Smooth muscle cell (in vitro differentiated cells): ENCODE data around the gene C1orf159. TPM values are rescaled to one million over a fixed set of nuclear protein-coding genes. Genes with fewer than 3 reads are reported as not detected.
A peak's percentile ranks its signal among the peaks of the same experiment; 100 is the strongest.

ENCODE experiments used
- DNase-seq: peaks from one replicate; lab custom pipeline; 2025; ENCODE audit not compliant: unreplicated experiment; lab: John Stamatoyannopoulos, UW
- H2AFZ ChIP-seq: fragments of 200-600 bp; sonication (generic); 2 replicates; pipeline ENCODE4 v1.6.0; 2016; ENCODE audit warnings: antibody characterized with exemption, low read depth, mild to moderate bottlenecking
- H3F3A ChIP-seq: fragments of 200-600 bp; sonication (generic); 2 replicates; pipeline ENCODE4 v1.6.0; 2017; ENCODE audit warnings: antibody characterized with exemption, low read depth
- H3K27ac ChIP-seq: fragments of 200-600 bp; sonication (generic); 2 replicates; pipeline ENCODE4 v1.5.1; 2016; ENCODE audit warnings: low read depth, mild to moderate bottlenecking
- H3K27me3 ChIP-seq: fragments of 200-600 bp; sonication (generic); 2 replicates; pipeline ENCODE4 v1.6.1; 2016; ENCODE audit warnings: low read depth, mild to moderate bottlenecking
- H3K36me3 ChIP-seq: fragments of 200-600 bp; sonication (generic); 2 replicates; pipeline ENCODE4 v1.5.1; 2016; ENCODE audit warnings: low read depth
- H3K4me1 ChIP-seq: fragments of 200-600 bp; sonication (generic); 2 replicates; pipeline ENCODE4 v1.5.1; 2016; ENCODE audit warnings: low read depth
- H3K4me2 ChIP-seq: fragments of 200-600 bp; sonication (generic); 2 replicates; pipeline ENCODE4 v1.6.0; 2016; ENCODE audit warnings: mild to moderate bottlenecking
- H3K4me3 ChIP-seq: fragments of 200-600 bp; sonication (generic); 2 replicates; pipeline ENCODE4 v1.5.1; 2016; ENCODE audit warnings: mild to moderate bottlenecking
- H3K79me2 ChIP-seq: fragments of 200-600 bp; sonication (generic); 2 replicates; pipeline ENCODE4 v1.6.0; 2016; ENCODE audit warnings: low read depth, mild to moderate bottlenecking
- H3K9ac ChIP-seq: fragments of 200-600 bp; sonication (generic); 2 replicates; pipeline ENCODE4 v1.6.0; 2016; ENCODE audit warnings: low read depth
- H3K9me3 ChIP-seq: fragments of 200-600 bp; sonication (generic); replicated peaks from 2 replicates; pipeline ENCODE4 v1.5.1; 2016; ENCODE audit warnings: low read depth
- H4K20me1 ChIP-seq: fragments of 200-600 bp; sonication (generic); 2 replicates; pipeline ENCODE4 v1.6.0; 2016; ENCODE audit warnings: low read depth
- CTCF ChIP-seq: fragments of 200-600 bp; sonication (generic); IDR thresholded peaks from 2 replicates; pipeline ENCODE4 v1.5.1; 2017; ENCODE audit warnings: borderline replicate concordance, mild to moderate bottlenecking, antibody characterized with exemption; ENCODE audit not compliant: insufficient read depth, poor library complexity, severe bottlenecking
- WGBS: methylation state at CpG from one replicate; pipeline ENCODE4 v1.1.7; 2016; ENCODE audit warnings: low lambda C conversion rate; 5-methylcytosine and 5-hydroxymethylcytosine counted together
- polyA plus RNA-seq: library from polyadenylated mRNA; unstranded; fragments of >200 nt; fragmentation: Nextera tagmentation; extraction: Ambion mirVana; gene quantifications from 2 replicates; pipeline ENCODE4 v1.2.1, GENCODE V29; 2016
- total RNA-seq: library from RNA; depleted of rRNA; stranded (reverse); fragments of >200 nt; gene quantifications from 2 replicates; pipeline ENCODE4 v1.2.3, GENCODE V29; 2014

Gene C1orf159
- total and polyA plus RNA-seq, 2 experiments from 2014 or later, result 20.2 to 24.5 TPM

- no peak for TF ChIP-seq CTCF
- H3K79me2 ChIP-seq, result no peaks in the 10 kb centered on the region
- peaks cover 65% of the 10 kb centered on the region for H4K20me1 ChIP-seq
- no peaks in the 10 kb centered on the region for H3K9me3 ChIP-seq
- H3K9ac ChIP-seq, result no peak overlapping the region
- no peak overlapping the region for H3K4me2 ChIP-seq
- DNase-seq, result no peak
- no peak overlapping the region for H3K27ac ChIP-seq
- WGBS, result 60% methylated on average over 37 of the region's 60 CpGs
- peaks cover 10% of the 10 kb centered on the region for H3K4me1 ChIP-seq
- H3F3A ChIP-seq, result no peaks in the 10 kb centered on the region
- no peak overlapping the region for H2AFZ ChIP-seq
- H3K27me3 ChIP-seq, result peaks cover 11% of the 10 kb centered on the region
- no peaks in the 10 kb centered on the region for H3K36me3 ChIP-seq
- no peak overlapping the region for H3K4me3 ChIP-seq
Observed at GRCh38 chr1:1041092-1041523, 74.8 kb downstream of the C1orf159 start.

- Histone ChIP-seq H3K9ac (no peak overlapping the region), H3K4me3 (peak overlapping the region; percentile 48), H4K20me1 (peaks cover 74% of the 10 kb centered on the region), H3K27me3 (peaks cover 11% of the 10 kb centered on the region), H3K27ac (no peak overlapping the region), H2AFZ (no peak overlapping the region), H3K36me3 (no peaks in the 10 kb centered on the region), H3F3A (no peaks in the 10 kb centered on the region), H3K79me2 (no peaks in the 10 kb centered on the region), H3K9me3 (no peaks in the 10 kb centered on the region), H3K4me2 (peak overlapping the region; percentile 93), H3K4me1 (peaks cover 10% of the 10 kb centered on the region)
- WGBS, result 17% methylated on average over 50 of the region's 99 CpGs
- DNase-seq, result peak; percentile 60
- no peak for TF ChIP-seq CTCF
Observed at GRCh38 chr1:1040004-1040991, 75.6 kb downstream of the C1orf159 start.

DNA sequence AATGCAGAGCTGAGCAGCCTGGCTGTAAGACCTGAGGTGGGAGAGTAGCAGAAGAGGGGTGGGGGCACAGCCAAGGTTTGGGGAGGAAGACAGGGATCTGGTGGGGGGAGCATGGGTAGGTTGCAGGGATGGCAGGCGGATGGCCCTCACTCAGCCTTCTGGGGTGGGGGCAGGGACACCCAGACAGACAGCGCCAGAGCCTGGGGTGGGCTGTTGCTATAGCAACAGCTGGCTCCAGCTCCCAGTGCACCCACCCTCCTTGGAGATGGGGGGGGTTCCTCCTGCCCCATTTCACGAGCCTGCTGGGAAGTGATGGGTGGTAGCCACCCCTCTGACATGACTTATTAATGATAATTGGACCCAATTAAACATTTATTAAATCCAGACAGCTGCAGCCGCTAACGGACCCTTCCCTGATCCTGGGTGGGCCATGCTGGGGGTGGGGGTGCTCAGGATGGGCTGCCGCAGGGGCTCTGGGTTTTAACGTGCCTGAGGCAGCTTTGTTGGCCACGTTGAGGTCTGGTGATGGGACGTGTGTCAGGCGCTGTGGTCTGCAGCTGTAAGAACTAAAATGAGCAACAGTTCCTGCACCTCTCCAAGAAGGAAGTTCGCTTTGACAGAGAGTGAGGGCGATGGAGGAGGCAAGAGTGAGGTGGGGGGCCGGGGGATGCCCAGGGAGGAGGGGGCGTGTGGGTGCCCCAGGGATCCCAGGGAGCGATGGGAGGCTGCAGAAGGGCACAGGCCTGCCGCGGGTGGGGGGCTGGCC is 76.6 kb downstream of the C1orf159 start:
- Histone ChIP-seq H3K9ac (no peak overlapping the region), H4K20me1 (peaks cover 81% of the 10 kb centered on the region), H3K27ac (no peak overlapping the region), H3K36me3 (no peaks in the 10 kb centered on the region), H3K79me2 (no peaks in the 10 kb centered on the region), H3K4me1 (peaks cover 10% of the 10 kb centered on the region), H3K4me3 (no peak overlapping the region), H3K9me3 (no peaks in the 10 kb centered on the region), H2AFZ (no peak overlapping the region), H3K27me3 (peaks cover 14% of the 10 kb centered on the region), H3K4me2 (peak overlapping the region; percentile 93), H3F3A (no peaks in the 10 kb centered on the region)
- no peak for DNase-seq
- TF ChIP-seq CTCF, result no peak
- 67% methylated on average over 12 of the region's 17 CpGs for WGBS
